ENCODE data around the gene CYB5R3. TPM values are rescaled to one million over a fixed set of nuclear protein-coding genes. Genes with fewer than 3 reads are reported as not detected.
A peak's percentile ranks its signal among the peaks of the same experiment; 100 is the strongest.

CYB5R3 gene
- total and polyA plus RNA-seq, 4 experiments from 2014 or later = 42.7 to 91.1 (median 44.8) TPM

DNA sequence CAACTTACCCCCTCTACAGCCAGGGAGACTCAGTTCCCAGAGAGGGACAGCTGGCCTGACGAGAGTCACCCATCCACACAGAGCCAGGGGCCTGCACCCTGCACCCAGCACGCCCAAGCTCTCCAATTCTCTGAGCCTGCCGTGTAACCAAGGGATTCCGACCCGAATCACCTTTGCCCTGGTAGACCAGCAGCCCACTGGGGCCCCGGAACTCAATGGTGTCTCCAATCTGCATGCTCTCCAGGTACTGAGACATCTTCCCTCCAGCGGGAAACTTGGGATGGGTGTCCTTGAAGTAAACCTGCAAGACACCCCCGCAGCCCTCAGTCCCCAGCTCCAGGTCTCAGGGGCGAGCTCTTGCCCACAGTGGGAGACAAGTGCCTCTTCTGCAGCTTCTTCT, 21.2 kb downstream of the CYB5R3 start:
- H3K36me3 ChIP-seq (ENCODE audit: insufficient read depth, low read length) = peaks cover 62% of the 10 kb centered on the region
- no peaks in the 10 kb centered on the region for H3K4me1 ChIP-seq (ENCODE audit: insufficient read depth, low read length)
- H3K27ac ChIP-seq (ENCODE audit: low read depth, low read length) = no peak overlapping the region
- no peaks in the 10 kb centered on the region for H3K27me3 ChIP-seq (ENCODE audit: insufficient read depth, low read length)
- Mint-ChIP-seq H3K27me3 (no peaks in the 10 kb centered on the region), H3K9me3 (no peaks in the 10 kb centered on the region), H3K36me3 (peaks cover 17 to 39% of the 10 kb centered on the region in 2 donors), H3K27ac (peak overlapping the region in 3 of 7 donors; percentile 9 to 88 (median 12)), H3K4me1 (no peaks in the 10 kb centered on the region), H3K4me3 (no peak overlapping the region)
- no peak for DNase-seq
- POLR2A ChIA-PET (ENCODE audit: partially characterized antibody) = interaction anchor here (1.9 kb wide), 1 partner anchor 21 kb away, joined by 6 read pairs; the partner anchor contains the start of gene CYB5R3
- H3K9me3 ChIP-seq (ENCODE audit: control insufficient read depth in 1 of 2, low read length in 2 of 2) = no peaks in the 10 kb centered on the region
- intact Hi-C loops (cut with micrococcal nuclease) = no loop called here
- H3K4me3 ChIP-seq (ENCODE audit: low read length in 2 of 2) = no peak overlapping the region
- CTCF ChIA-PET (ENCODE audit: partially characterized antibody) = no interaction called here

DNA sequence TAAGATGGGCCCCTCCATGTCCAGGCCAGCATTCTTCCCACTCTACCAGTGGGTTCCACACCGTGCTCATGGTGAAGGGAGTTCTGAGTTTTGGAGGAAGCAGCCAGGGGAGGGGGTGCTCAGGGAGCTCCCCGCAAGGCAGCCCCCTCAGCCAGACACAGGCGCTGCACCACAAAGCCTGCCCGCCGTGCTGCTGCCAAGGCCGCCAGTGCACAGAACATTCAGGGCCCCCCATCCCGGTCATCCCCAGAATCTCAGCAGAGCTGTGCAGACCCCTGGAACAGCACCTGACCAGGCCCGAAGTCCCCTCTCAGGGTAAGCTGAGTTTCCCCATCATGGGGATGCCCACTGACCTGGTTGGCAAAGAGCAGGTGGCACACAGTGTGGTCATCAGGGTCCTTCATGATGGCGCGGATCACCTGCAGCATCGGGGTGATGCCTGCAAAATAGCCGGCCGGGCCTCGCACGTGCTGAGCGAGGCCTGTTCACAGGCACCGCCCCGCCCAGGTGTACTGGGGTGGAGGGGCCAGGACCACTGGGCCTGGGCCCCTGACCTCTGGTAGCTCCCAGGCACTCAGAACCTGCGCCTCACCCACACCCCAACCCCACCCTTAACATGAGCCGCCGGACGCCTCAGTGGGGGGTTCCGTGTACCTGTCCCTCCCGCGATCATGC, 22.1 kb downstream of the CYB5R3 start:
- Histone ChIP-seq H3K9me3 (ENCODE audit: control insufficient read depth in 1 of 2, low read length in 2 of 2) (no peaks in the 10 kb centered on the region), H3K36me3 (ENCODE audit: insufficient read depth, low read length) (peaks cover 55% of the 10 kb centered on the region), H3K27me3 (ENCODE audit: insufficient read depth, low read length) (no peaks in the 10 kb centered on the region), H3K27ac (ENCODE audit: low read depth, low read length) (no peak overlapping the region), H3K4me3 (ENCODE audit: low read length in 2 of 2) (no peak overlapping the region), H3K4me1 (ENCODE audit: insufficient read depth, low read length) (no peaks in the 10 kb centered on the region)
- no peaks in the 10 kb centered on the region for H3K27me3 Mint-ChIP-seq
- intact Hi-C loops (cut with micrococcal nuclease) = no loop called here
- no peak for DNase-seq
- H3K4me3 Mint-ChIP-seq = no peak overlapping the region
- H3K27ac Mint-ChIP-seq = peak overlapping the region in 1 of 7 donors; percentile 10
- no peaks in the 10 kb centered on the region for H3K9me3 Mint-ChIP-seq
- CTCF ChIA-PET (ENCODE audit: partially characterized antibody) = no interaction called here
- POLR2A ChIA-PET (ENCODE audit: partially characterized antibody) = interaction anchor here (1.9 to 2.6 kb wide), 2 partner anchors 12 to 22 kb away, joined by 6 to 13 read pairs; partner anchors contain the start of genes CYB5R3 and POLDIP3
- H3K36me3 Mint-ChIP-seq = peaks cover 17 to 33% of the 10 kb centered on the region in 2 donors
- no peaks in the 10 kb centered on the region for H3K4me1 Mint-ChIP-seq

GRCh38 chr22:42626431-42626830, 22.8 kb downstream of the CYB5R3 start:
- H3K4me1 ChIP-seq (ENCODE audit: insufficient read depth, low read length) = no peaks in the 10 kb centered on the region
- peaks cover 51% of the 10 kb centered on the region for H3K36me3 ChIP-seq (ENCODE audit: insufficient read depth, low read length)
- Mint-ChIP-seq H3K27me3 (no peaks in the 10 kb centered on the region), H3K36me3 (peaks cover 15 to 36% of the 10 kb centered on the region in 2 donors), H3K4me1 (peaks cover 2 to 3% (median 3%) of the 10 kb centered on the region in 4 donors), H3K9me3 (no peaks in the 10 kb centered on the region), H3K4me3 (no peak overlapping the region), H3K27ac (peak overlapping the region in 1 of 7 donors; percentile 63)
- H3K4me3 ChIP-seq (ENCODE audit: low read length in 2 of 2) = no peak overlapping the region
- no peak overlapping the region for H3K27ac ChIP-seq (ENCODE audit: low read depth, low read length)
- no peaks in the 10 kb centered on the region for H3K27me3 ChIP-seq (ENCODE audit: insufficient read depth, low read length)
- CTCF ChIA-PET (ENCODE audit: partially characterized antibody) = no interaction called here
- no peaks in the 10 kb centered on the region for H3K9me3 ChIP-seq (ENCODE audit: control insufficient read depth in 1 of 2, low read length in 2 of 2)
- POLR2A ChIA-PET (ENCODE audit: partially characterized antibody) = interaction anchor here (1.9 to 2.6 kb wide), 2 partner anchors 11 to 22 kb away, joined by 6 to 13 read pairs; partner anchors contain the start of genes CYB5R3 and POLDIP3
- DNase-seq = no peak
- intact Hi-C loops (cut with micrococcal nuclease) = no loop called here

GRCh38 chr22:42625416-42625815, 23.8 kb downstream of the CYB5R3 start:
- ChIA-PET POLR2A (ENCODE audit: partially characterized antibody) (interaction anchor here (2.6 kb wide), 1 partner anchor 10 kb away, joined by 13 read pairs; the partner anchor contains the start of gene POLDIP3), CTCF (ENCODE audit: partially characterized antibody) (no interaction called here)

GRCh38 chr22:42624551-42625106, 24.6 kb downstream of the CYB5R3 start:
- POLR2A ChIA-PET (ENCODE audit: partially characterized antibody) = interaction anchor here (2.8 kb wide), 1 partner anchor 10 kb away, joined by 15 read pairs; the partner anchor contains the start of gene POLDIP3
- no peak overlapping the region for H3K4me3 Mint-ChIP-seq

More at GRCh38 chr22:42625416-42625815, 23.8 kb downstream of the CYB5R3 start:
- peaks cover 14 to 35% of the 10 kb centered on the region in 2 donors for H3K36me3 Mint-ChIP-seq
- H3K9me3 Mint-ChIP-seq = no peaks in the 10 kb centered on the region
- Histone ChIP-seq H3K27me3 (ENCODE audit: insufficient read depth, low read length) (no peaks in the 10 kb centered on the region), H3K9me3 (ENCODE audit: control insufficient read depth in 1 of 2, low read length in 2 of 2) (no peaks in the 10 kb centered on the region), H3K27ac (ENCODE audit: low read depth, low read length) (no peak overlapping the region), H3K4me3 (ENCODE audit: low read length in 2 of 2) (no peak overlapping the region), H3K4me1 (ENCODE audit: insufficient read depth, low read length) (no peaks in the 10 kb centered on the region), H3K36me3 (ENCODE audit: insufficient read depth, low read length) (peaks cover 46% of the 10 kb centered on the region)
- no peak overlapping the region for H3K4me3 Mint-ChIP-seq
- no peak for DNase-seq
- peaks cover 4 to 6% (median 6%) of the 10 kb centered on the region in 4 donors for H3K4me1 Mint-ChIP-seq
- H3K27ac Mint-ChIP-seq = peak overlapping the region in 1 of 7 donors; percentile 56
- intact Hi-C loops (cut with micrococcal nuclease) = no loop called here
- H3K27me3 Mint-ChIP-seq = no peaks in the 10 kb centered on the region

GRCh38 chr22:42623756-42624441, 25.3 kb downstream of the CYB5R3 start:
- no peaks in the 10 kb centered on the region for H3K27me3 ChIP-seq (ENCODE audit: insufficient read depth, low read length)
- no peak overlapping the region for H3K27ac Mint-ChIP-seq
- no peak overlapping the region for H3K27ac ChIP-seq (ENCODE audit: low read depth, low read length)
- H3K36me3 ChIP-seq (ENCODE audit: insufficient read depth, low read length) = peaks cover 35% of the 10 kb centered on the region
- DNase-seq = no peak
- peaks cover 14 to 31% of the 10 kb centered on the region in 2 donors for H3K36me3 Mint-ChIP-seq
- ChIA-PET CTCF (ENCODE audit: partially characterized antibody) (no interaction called here), POLR2A (ENCODE audit: partially characterized antibody) (interaction anchor here (2.8 kb wide), 1 partner anchor 9 kb away, joined by 15 read pairs; the partner anchor contains the start of gene POLDIP3)
- H3K4me3 Mint-ChIP-seq = no peak overlapping the region
- no peaks in the 10 kb centered on the region for H3K27me3 Mint-ChIP-seq
- intact Hi-C loops (cut with micrococcal nuclease) = no loop called here
- peaks cover 4 to 6% (median 6%) of the 10 kb centered on the region in 4 donors for H3K4me1 Mint-ChIP-seq
- no peaks in the 10 kb centered on the region for H3K4me1 ChIP-seq (ENCODE audit: insufficient read depth, low read length)
- H3K4me3 ChIP-seq (ENCODE audit: low read length in 2 of 2) = no peak overlapping the region
- no peaks in the 10 kb centered on the region for H3K9me3 ChIP-seq (ENCODE audit: control insufficient read depth in 1 of 2, low read length in 2 of 2)
- H3K9me3 Mint-ChIP-seq = no peaks in the 10 kb centered on the region

More at GRCh38 chr22:42624551-42625106, 24.6 kb downstream of the CYB5R3 start:
- Mint-ChIP-seq H3K4me1 (peaks cover 4 to 6% (median 6%) of the 10 kb centered on the region in 4 donors), H3K27me3 (no peaks in the 10 kb centered on the region), H3K9me3 (no peaks in the 10 kb centered on the region), H3K27ac (no peak overlapping the region), H3K36me3 (peaks cover 14 to 35% of the 10 kb centered on the region in 2 donors)
- DNase-seq = no peak
- CTCF ChIA-PET (ENCODE audit: partially characterized antibody) = no interaction called here
- Histone ChIP-seq H3K27ac (ENCODE audit: low read depth, low read length) (no peak overlapping the region), H3K9me3 (ENCODE audit: control insufficient read depth in 1 of 2, low read length in 2 of 2) (no peaks in the 10 kb centered on the region), H3K4me3 (ENCODE audit: low read length in 2 of 2) (no peak overlapping the region), H3K36me3 (ENCODE audit: insufficient read depth, low read length) (peaks cover 41% of the 10 kb centered on the region), H3K4me1 (ENCODE audit: insufficient read depth, low read length) (no peaks in the 10 kb centered on the region), H3K27me3 (ENCODE audit: insufficient read depth, low read length) (no peaks in the 10 kb centered on the region)
- intact Hi-C loops (cut with micrococcal nuclease) = no loop called here

DNA sequence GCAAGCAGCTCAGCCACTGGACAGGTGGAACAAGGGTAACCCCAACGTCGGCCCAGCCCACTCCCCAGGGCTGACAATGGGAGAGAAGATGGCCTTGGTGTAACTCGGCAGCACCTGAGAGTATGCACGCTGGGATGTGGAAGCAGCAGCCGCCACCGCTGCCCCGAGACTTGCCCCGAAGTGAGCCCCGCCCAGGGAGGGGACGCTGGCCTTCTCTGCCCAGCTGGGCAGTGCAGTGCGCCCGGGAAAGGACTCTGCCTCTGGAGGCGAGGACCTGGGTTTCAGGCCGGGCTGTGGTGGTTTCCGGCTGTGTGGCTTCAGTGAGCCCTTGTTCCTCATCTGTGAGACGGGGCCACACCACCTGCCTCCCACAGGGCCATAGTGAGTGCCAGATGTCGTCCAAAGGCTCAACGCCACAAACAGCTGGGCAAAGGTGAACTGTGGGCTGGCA, 25.9 kb downstream of the CYB5R3 start:
- no peak for DNase-seq
- Mint-ChIP-seq H3K27ac (no peak overlapping the region), H3K4me3 (no peak overlapping the region), H3K27me3 (no peaks in the 10 kb centered on the region), H3K9me3 (no peaks in the 10 kb centered on the region), H3K36me3 (peaks cover 11 to 27% of the 10 kb centered on the region in 2 donors), H3K4me1 (peaks cover 4 to 6% (median 6%) of the 10 kb centered on the region in 4 donors)
- Histone ChIP-seq H3K9me3 (ENCODE audit: control insufficient read depth in 1 of 2, low read length in 2 of 2) (no peaks in the 10 kb centered on the region), H3K4me3 (ENCODE audit: low read length in 2 of 2) (no peak overlapping the region), H3K4me1 (ENCODE audit: insufficient read depth, low read length) (no peaks in the 10 kb centered on the region), H3K27me3 (ENCODE audit: insufficient read depth, low read length) (no peaks in the 10 kb centered on the region), H3K36me3 (ENCODE audit: insufficient read depth, low read length) (peaks cover 30% of the 10 kb centered on the region), H3K27ac (ENCODE audit: low read depth, low read length) (no peak overlapping the region)
- ChIA-PET POLR2A (ENCODE audit: partially characterized antibody) (interaction anchor here (2.8 kb wide), 1 partner anchor 9 kb away, joined by 15 read pairs; the partner anchor contains the start of gene POLDIP3), CTCF (ENCODE audit: partially characterized antibody) (interaction anchor here (1.0 to 2.9 kb wide), 3 partner anchors 24 to 410 kb away, joined by 3 to 18 read pairs (median 5); partner anchors contain the start of gene CYB5R3)
- intact Hi-C loops (cut with micrococcal nuclease) = no loop called here
